B cell (primary cell): Measurements from ENCODE around the gene SYT14. TPM values are rescaled to one million over a fixed set of nuclear protein-coding genes. Genes with fewer than 3 reads are reported as not detected.

ENCODE experiments used
- ATAC-seq: fragments of 200-7000 bp; cut with Tn5 transposase; one replicate; pipeline ENCODE4 v1.10.0; 2021; ENCODE audit warnings: low read depth, mild to moderate bottlenecking, moderate number of reproducible peaks, moderate library complexity
- CTCF ChIA-PET: fragments of 350-600 bp; sonication (Branson Sonifier 250); formaldehyde crosslinking; loops from one replicate; lab custom pipeline; 2021; ENCODE audit warnings: antibody characterized with exemption, inconsistent platforms; lab: Charles Lee
- POLR2A ChIA-PET: fragments of 350-600 bp; sonication (Branson Sonifier 250); formaldehyde crosslinking; loops from one replicate; lab custom pipeline; 2021; ENCODE audit warnings: antibody characterized with exemption; lab: Charles Lee
- DNase-seq: peaks from one replicate; pipeline ENCODE4 v3.0.0; 2013
- H2AFZ ChIP-seq: 2 replicates; pipeline ENCODE4 v1.6.1; 2012; ENCODE audit warnings: mild to moderate bottlenecking, low read depth, low read length; ENCODE audit not compliant: insufficient read depth, poor library complexity, severe bottlenecking
- H3K27ac ChIP-seq, 2 donors: 1 replicate in 1 of 2; 2 replicates in 1 of 2; pipeline ENCODE4 v1.5.1; 2012 to 2013; ENCODE audit warnings: low read length in 2 of 2, mild to moderate bottlenecking in 2 of 2, moderate library complexity in 1 of 2
- H3K27me3 ChIP-seq, 4 experiments: fragments of 200-600 bp in 1 of 4; sonication (generic) in 1 of 4; replicated peaks in 1 of 4; 1 replicate in 2 of 4; 2 replicates in 2 of 4; pipeline versions ENCODE4 v1.6.1 to v1.7.0; 2013 to 2016; ENCODE audit warnings: low read length in 3 of 4, mild to moderate bottlenecking in 2 of 4, mixed read lengths in 1 of 4, moderate library complexity in 1 of 4; ENCODE audit not compliant: insufficient read depth in 4 of 4, control insufficient read depth in 3 of 4; ENCODE audit errors: control extremely low read depth in 1 of 4
- H3K36me3 ChIP-seq, 2 experiments: replicated peaks in 1 of 2; 1 replicate in 1 of 2; 2 replicates in 1 of 2; pipeline versions ENCODE4 v1.6.1 to v1.7.1; 2013; ENCODE audit warnings: low read length in 1 of 2; ENCODE audit not compliant: insufficient read depth in 2 of 2, control insufficient read depth in 1 of 2; ENCODE audit errors: control extremely low read depth in 1 of 2, extremely low read depth in 1 of 2
- H3K4me1 ChIP-seq, 2 donors: fragments of 200-600 bp in 1 of 2; sonication (generic) in 1 of 2; 1 replicate in 1 of 2; 2 replicates in 1 of 2; pipeline versions ENCODE4 v1.5.1 to v1.6.1; 2013 to 2017; ENCODE audit warnings: low read length in 2 of 2; ENCODE audit not compliant: control insufficient read depth in 2 of 2, insufficient read depth in 2 of 2
- H3K4me2 ChIP-seq: replicated peaks from 2 replicates; pipeline ENCODE3; 2012; ENCODE audit warnings: mild to moderate bottlenecking, low read depth, low read length; ENCODE audit not compliant: poor library complexity, severe bottlenecking
- H3K4me3 ChIP-seq, 5 experiments: fragments of 200-600 bp in 1 of 5; sonication (generic) in 1 of 5; 1 replicate in 3 of 5; 2 replicates in 2 of 5; pipeline versions ENCODE4 v1.5.1 to v1.7.0; 2011 to 2016; ENCODE audit warnings: low read length in 4 of 5, mild to moderate bottlenecking in 4 of 5, low read depth in 2 of 5, control low read depth in 1 of 5, moderate library complexity in 1 of 5; ENCODE audit not compliant: insufficient read depth in 1 of 5; ENCODE audit errors: control extremely low read depth in 1 of 5, extremely low read depth in 1 of 5
- H3K79me2 ChIP-seq: fragments of 200-600 bp; sonication (generic); one replicate; pipeline ENCODE4 v1.6.0; 2016; ENCODE audit warnings: low read length; ENCODE audit not compliant: control insufficient read depth, insufficient read depth
- H3K9ac ChIP-seq: fragments of 200-600 bp; sonication (generic); 2 replicates; pipeline ENCODE4 v1.6.1; 2017; ENCODE audit warnings: mild to moderate bottlenecking, low read length, moderate library complexity
- H3K9me3 ChIP-seq, 3 donors: one replicate each; pipeline versions ENCODE4 v1.6.1 to v1.7.1; 2013; ENCODE audit warnings: low read length in 2 of 3; ENCODE audit not compliant: control insufficient read depth in 2 of 3, insufficient read depth in 1 of 3; ENCODE audit errors: control extremely low read depth in 1 of 3
- H4K20me1 ChIP-seq: 2 replicates; pipeline ENCODE4 v1.6.0; 2012; ENCODE audit warnings: mild to moderate bottlenecking, low read length; ENCODE audit not compliant: insufficient read depth, control insufficient read depth, poor library complexity, severe bottlenecking
- H3K27ac Mint-ChIP-seq: one replicate; pipeline ENCODE4 v1.8.0; 2021; ENCODE audit warnings: mixed read lengths
- H3K27me3 Mint-ChIP-seq: one replicate; pipeline ENCODE4 v1.8.0; 2021; ENCODE audit warnings: mixed read lengths
- H3K4me1 Mint-ChIP-seq: one replicate; pipeline ENCODE4 v1.8.0; 2021; ENCODE audit warnings: mixed read lengths
- H3K4me3 Mint-ChIP-seq: one replicate; pipeline ENCODE4 v1.8.0; 2021; ENCODE audit warnings: mixed read lengths
- H3K9me3 Mint-ChIP-seq: one replicate; pipeline ENCODE4 v1.8.0; 2022; ENCODE audit warnings: mixed read lengths; ENCODE audit not compliant: insufficient read depth
- EZH2 ChIP-seq: IDR thresholded peaks from 2 replicates; pipeline ENCODE4 v1.6.1; 2012; ENCODE audit warnings: borderline replicate concordance, low read depth, mild to moderate bottlenecking, moderate library complexity, low read length; ENCODE audit not compliant: insufficient read depth, poor library complexity, severe bottlenecking
- WGBS: methylation state at CpG from one replicate; pipeline ENCODE4 v1.1.5; 2013; ENCODE audit warnings: missing lambda C conversion rate; ENCODE audit not compliant: insufficient coverage; 5-methylcytosine and 5-hydroxymethylcytosine counted together
- intact Hi-C: fragments of 100-400 bp; cut with micrococcal nuclease; formaldehyde crosslinking; loops from one replicate; pipeline ENCODE4 v1.10.0; 2022
- polyA plus RNA-seq: library from polyadenylated mRNA; depleted of rRNA; stranded (reverse); fragments of >200 nt; gene quantifications from 2 replicates; pipeline ENCODE4 v1.2.3, GENCODE V29; 2012
- total RNA-seq, 2 donors: library from RNA; stranded (reverse); fragments of 120-200 nt in 1 of 2; gene quantifications; 1 replicate in 1 of 2; 2 replicates in 1 of 2; pipeline versions ENCODE4 v1.2.3 to v1.2.4, GENCODE V29; 2013 to 2022
- TF ChIP-seq, protein P1 (sequence below): fragments of 200-600 bp; IDR thresholded peaks from one replicate; pipeline ENCODE4 v1.8.0; 2022; ENCODE audit warnings: antibody characterized with exemption, mild to moderate bottlenecking

Gene SYT14
- total and polyA plus RNA-seq, 2 donors (not counting 1 experiment from before 2014, with no cell fraction given) = not detected

DNA sequence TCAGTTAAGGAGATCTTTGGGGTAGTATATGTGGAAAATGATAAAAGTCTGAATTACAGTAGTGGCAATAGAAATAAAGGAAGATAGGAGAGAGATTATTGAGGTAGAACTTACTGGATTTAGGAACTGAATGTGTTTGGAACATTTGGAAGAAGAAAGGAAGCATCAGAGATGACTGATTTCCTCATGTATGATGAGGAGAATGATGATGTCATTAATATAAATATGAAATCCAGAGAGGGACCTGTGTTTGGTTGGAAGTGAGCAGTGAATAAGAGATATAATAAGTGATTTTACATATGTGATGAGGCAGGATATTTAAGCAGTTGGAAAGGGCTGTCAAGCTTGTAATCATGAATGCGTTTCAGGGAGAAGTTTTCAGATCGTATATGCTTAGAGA is 86.3 kb downstream of the SYT14 start:
- ChIA-PET CTCF (no interaction called here), POLR2A (no interaction called here)
- Mint-ChIP-seq H3K4me3 (no peak overlapping the region), H3K27me3 (peaks cover 7% of the 10 kb centered on the region), H3K4me1 (no peaks in the 10 kb centered on the region), H3K9me3 (no peaks in the 10 kb centered on the region), H3K27ac (no peak overlapping the region)
- intact Hi-C loops = no loop called here
- Histone ChIP-seq H3K4me1 (no peaks in the 10 kb centered on the region), H3K36me3 (no peaks in the 10 kb centered on the region), H3K4me3 (no peak overlapping the region), H2AFZ (no peak overlapping the region), H3K9ac (no peak overlapping the region), H3K9me3 (no peaks in the 10 kb centered on the region), H3K4me2 (no peak overlapping the region), H3K79me2 (no peaks in the 10 kb centered on the region), H3K27me3 (no peaks in the 10 kb centered on the region), H4K20me1 (no peaks in the 10 kb centered on the region), H3K27ac (no peak overlapping the region)
- ATAC-seq = no peak
- DNase-seq = no peak
- WGBS = 92% methylated on average over 2 of the region's 2 CpGs
- no peak for TF ChIP-seq EZH2
- TF ChIP-seq, protein P1, sequence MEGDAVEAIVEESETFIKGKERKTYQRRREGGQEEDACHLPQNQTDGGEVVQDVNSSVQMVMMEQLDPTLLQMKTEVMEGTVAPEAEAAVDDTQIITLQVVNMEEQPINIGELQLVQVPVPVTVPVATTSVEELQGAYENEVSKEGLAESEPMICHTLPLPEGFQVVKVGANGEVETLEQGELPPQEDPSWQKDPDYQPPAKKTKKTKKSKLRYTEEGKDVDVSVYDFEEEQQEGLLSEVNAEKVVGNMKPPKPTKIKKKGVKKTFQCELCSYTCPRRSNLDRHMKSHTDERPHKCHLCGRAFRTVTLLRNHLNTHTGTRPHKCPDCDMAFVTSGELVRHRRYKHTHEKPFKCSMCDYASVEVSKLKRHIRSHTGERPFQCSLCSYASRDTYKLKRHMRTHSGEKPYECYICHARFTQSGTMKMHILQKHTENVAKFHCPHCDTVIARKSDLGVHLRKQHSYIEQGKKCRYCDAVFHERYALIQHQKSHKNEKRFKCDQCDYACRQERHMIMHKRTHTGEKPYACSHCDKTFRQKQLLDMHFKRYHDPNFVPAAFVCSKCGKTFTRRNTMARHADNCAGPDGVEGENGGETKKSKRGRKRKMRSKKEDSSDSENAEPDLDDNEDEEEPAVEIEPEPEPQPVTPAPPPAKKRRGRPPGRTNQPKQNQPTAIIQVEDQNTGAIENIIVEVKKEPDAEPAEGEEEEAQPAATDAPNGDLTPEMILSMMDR = no peak

DNA sequence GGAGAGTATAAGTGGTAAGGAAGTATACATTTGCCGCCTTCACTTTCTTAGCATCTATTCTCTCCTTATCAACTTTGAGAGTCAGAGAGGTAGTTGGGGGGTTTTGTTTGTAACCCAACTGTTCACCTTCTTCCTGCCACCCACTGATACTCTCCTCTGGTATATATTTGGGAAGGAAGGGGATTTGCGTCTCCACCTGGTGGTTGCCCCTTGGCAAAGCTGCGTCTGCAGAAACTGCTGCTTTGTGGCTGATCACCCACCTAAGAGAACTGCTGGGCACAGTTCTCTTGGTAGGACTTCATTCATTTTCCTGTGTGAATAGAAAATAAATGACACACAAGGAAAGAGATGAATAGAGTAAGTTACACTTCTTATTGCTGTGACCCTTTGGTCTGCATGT is 87.0 kb downstream of the SYT14 start:
- no peak overlapping the region for H2AFZ ChIP-seq

More for the DNA sequence above, 87.0 kb downstream of the SYT14 start:
- Mint-ChIP-seq H3K4me1 (no peaks in the 10 kb centered on the region), H3K27me3 (peaks cover 8% of the 10 kb centered on the region), H3K4me3 (no peak overlapping the region), H3K27ac (no peak overlapping the region), H3K9me3 (no peaks in the 10 kb centered on the region)
- DNase-seq (no peak), ATAC-seq (no peak)
- H3K4me1 ChIP-seq = no peaks in the 10 kb centered on the region
- H3K4me3 ChIP-seq = no peak overlapping the region
- no peaks in the 10 kb centered on the region for H4K20me1 ChIP-seq
- no peaks in the 10 kb centered on the region for H3K9me3 ChIP-seq
- TF ChIP-seq, protein P1 = no peak
- no peak for TF ChIP-seq EZH2
- CTCF ChIA-PET = no interaction called here
- no CpG with 5 or more reads among the region's 3 CpGs for WGBS
- no peaks in the 10 kb centered on the region for H3K36me3 ChIP-seq
- H3K27ac ChIP-seq = no peak overlapping the region
- H3K4me2 ChIP-seq = no peak overlapping the region
- intact Hi-C loops = no loop called here
- no peak overlapping the region for H3K9ac ChIP-seq
- POLR2A ChIA-PET = no interaction called here
- no peaks in the 10 kb centered on the region for H3K79me2 ChIP-seq
- H3K27me3 ChIP-seq = no peaks in the 10 kb centered on the region
